SK-N-SH treated with all-trans-retinoic acid at 6 μM for 48 hours (cell line): ENCODE data around the gene SOS1.

Experiments used
- ATAC-seq: fragments of 200-7000 bp; cut with Tn5 transposase; 3 replicates; pipeline ENCODE4 v1.9.1; 2020; ENCODE audit warnings: mild to moderate bottlenecking, moderate library complexity
- ARNTL ChIP-seq: fragments of 450-650 bp; formaldehyde crosslinking; IDR thresholded peaks from 2 replicates; pipeline ENCODE4 v1.5.0; 2020; ENCODE audit warnings: low read depth, mild to moderate bottlenecking, moderate library complexity, borderline replicate concordance
- BACH2 ChIP-seq: fragments of 250-450 bp; sonication (Bioruptor Pico); IDR thresholded peaks from 2 replicates; pipeline ENCODE4 v1.9.0; 2021; ENCODE audit warnings: mild to moderate bottlenecking, borderline replicate concordance
- CREB5 ChIP-seq: fragments of 250-450 bp; sonication (Bioruptor Pico); IDR thresholded peaks from 2 replicates; pipeline ENCODE4 v1.5.1; 2020; ENCODE audit warnings: low read depth, mild to moderate bottlenecking, moderate library complexity
- ESRRG ChIP-seq: fragments of 250-450 bp; sonication (Bioruptor Pico); IDR thresholded peaks from 2 replicates; pipeline ENCODE4 v1.6.1; 2021; ENCODE audit warnings: mild to moderate bottlenecking
- GLIS3 ChIP-seq: fragments of 250-450 bp; sonication (Bioruptor Pico); IDR thresholded peaks from 2 replicates; pipeline ENCODE4 v1.5.0; 2020; ENCODE audit warnings: mild to moderate bottlenecking, moderate library complexity
- ISL1 ChIP-seq: fragments of 250-450 bp; sonication (Bioruptor Pico); IDR thresholded peaks from 2 replicates; pipeline ENCODE4 v2.1.2; 2022; ENCODE audit warnings: mild to moderate bottlenecking, moderate library complexity
- OSR1 ChIP-seq: fragments of 250-450 bp; sonication (Bioruptor Pico); IDR thresholded peaks from 2 replicates; pipeline ENCODE4 v1.8.0; 2022; ENCODE audit warnings: moderate library complexity, mild to moderate bottlenecking, inconsistent platforms
- PPARA ChIP-seq: fragments of 250-450 bp; sonication (Bioruptor Pico); IDR thresholded peaks from 2 replicates; pipeline ENCODE4 v1.5.0; 2020; ENCODE audit warnings: mild to moderate bottlenecking, borderline replicate concordance
- SNAI2 ChIP-seq: fragments of 250-450 bp; sonication (Bioruptor Pico); IDR thresholded peaks from 2 replicates; pipeline ENCODE4 v1.5.0; 2020; ENCODE audit warnings: mild to moderate bottlenecking, moderate library complexity
- TCF4 ChIP-seq: fragments of 250-450 bp; sonication (Bioruptor Pico); IDR thresholded peaks from 2 replicates; pipeline ENCODE4 v1.8.0; 2021; ENCODE audit warnings: mild to moderate bottlenecking, moderate library complexity, borderline replicate concordance
- ZC3H10 ChIP-seq: fragments of 250-450 bp; sonication (Bioruptor Pico); IDR thresholded peaks from 2 replicates; pipeline ENCODE4 v1.5.1; 2021; ENCODE audit warnings: mild to moderate bottlenecking, moderate library complexity
- ZFP3 ChIP-seq: fragments of 250-450 bp; sonication (Bioruptor Pico); IDR thresholded peaks from 2 replicates; pipeline ENCODE4 v1.5.0; 2020; ENCODE audit warnings: mild to moderate bottlenecking, moderate library complexity
- ZNF565 ChIP-seq: fragments of 450-650 bp; formaldehyde crosslinking; conservative IDR thresholded peaks from 2 replicates; pipeline ENCODE4 v1.5.0; 2020; ENCODE audit warnings: low read depth, mild to moderate bottlenecking, moderate library complexity
- ZNF70 ChIP-seq: fragments of 450-650 bp; formaldehyde crosslinking; IDR thresholded peaks from 2 replicates; pipeline ENCODE4 v1.5.0; 2020; ENCODE audit warnings: mild to moderate bottlenecking, moderate library complexity
- ZNF8 ChIP-seq: fragments of 450-650 bp; formaldehyde crosslinking; IDR thresholded peaks from 2 replicates; pipeline ENCODE4 v1.5.0; 2020; ENCODE audit warnings: mild to moderate bottlenecking, moderate library complexity
- TF ChIP-seq, protein P1 (sequence below): fragments of 250-450 bp; sonication (Bioruptor Pico); IDR thresholded peaks from 2 replicates; pipeline ENCODE4 v1.8.0; 2021; ENCODE audit warnings: low read depth, mild to moderate bottlenecking, moderate library complexity, borderline replicate concordance
- TF ChIP-seq, protein P2 (sequence below): fragments of 250-450 bp; sonication (Bioruptor Pico); IDR thresholded peaks from 2 replicates; pipeline ENCODE4 v1.5.0; 2020; ENCODE audit warnings: mild to moderate bottlenecking, moderate library complexity
- TF ChIP-seq, protein P3 (sequence below): fragments of 250-450 bp; sonication (Bioruptor Pico); IDR thresholded peaks from 2 replicates; pipeline ENCODE4 v1.8.0; 2020; ENCODE audit warnings: mild to moderate bottlenecking, moderate library complexity, borderline replicate concordance
- TF ChIP-seq, protein P4 (sequence below): fragments of 250-450 bp; sonication (Bioruptor Pico); IDR thresholded peaks from 2 replicates; pipeline ENCODE4 v1.5.1; 2021; ENCODE audit warnings: mild to moderate bottlenecking, moderate library complexity

Gene SOS1

DNA sequence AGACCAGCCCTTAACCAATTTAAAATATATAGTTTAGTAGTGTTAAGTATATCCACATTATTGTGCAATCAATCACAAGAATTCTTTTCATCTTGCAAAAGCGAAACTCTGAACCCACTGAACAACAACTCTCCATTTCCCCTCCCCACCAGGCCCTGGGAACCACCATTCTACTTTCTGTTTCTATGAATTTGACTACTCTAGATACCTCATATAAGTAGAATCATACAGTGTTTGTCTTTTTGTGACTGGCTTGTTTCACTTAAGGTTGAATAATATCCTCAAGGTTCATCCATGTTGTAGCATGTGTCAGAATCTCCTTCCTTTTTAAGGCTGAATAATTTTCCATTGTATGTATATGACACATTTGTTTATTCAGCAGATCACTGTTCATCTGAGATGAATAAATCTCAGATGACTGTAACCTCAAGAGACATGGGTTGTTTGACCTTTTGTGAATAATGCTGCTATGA lies 8.1 kb upstream of the SOS1 start:
- no peak for TF ChIP-seq CREB5 (CRISPR knock-in tag)
- TF ChIP-seq, protein P1, sequence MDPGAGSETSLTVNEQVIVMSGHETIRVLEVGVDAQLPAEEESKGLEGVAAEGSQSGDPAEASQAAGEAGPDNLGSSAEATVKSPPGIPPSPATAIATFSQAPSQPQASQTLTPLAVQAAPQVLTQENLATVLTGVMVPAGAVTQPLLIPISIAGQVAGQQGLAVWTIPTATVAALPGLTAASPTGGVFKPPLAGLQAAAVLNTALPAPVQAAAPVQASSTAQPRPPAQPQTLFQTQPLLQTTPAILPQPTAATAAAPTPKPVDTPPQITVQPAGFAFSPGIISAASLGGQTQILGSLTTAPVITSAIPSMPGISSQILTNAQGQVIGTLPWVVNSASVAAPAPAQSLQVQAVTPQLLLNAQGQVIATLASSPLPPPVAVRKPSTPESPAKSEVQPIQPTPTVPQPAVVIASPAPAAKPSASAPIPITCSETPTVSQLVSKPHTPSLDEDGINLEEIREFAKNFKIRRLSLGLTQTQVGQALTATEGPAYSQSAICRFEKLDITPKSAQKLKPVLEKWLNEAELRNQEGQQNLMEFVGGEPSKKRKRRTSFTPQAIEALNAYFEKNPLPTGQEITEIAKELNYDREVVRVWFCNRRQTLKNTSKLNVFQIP (CRISPR knock-in tag), result no peak
- TF ChIP-seq BACH2 (CRISPR knock-in tag), result no peak
- TF ChIP-seq ZC3H10, result no peak
- no peak for TF ChIP-seq ZNF8 (CRISPR knock-in tag)
- TF ChIP-seq, protein P2, sequence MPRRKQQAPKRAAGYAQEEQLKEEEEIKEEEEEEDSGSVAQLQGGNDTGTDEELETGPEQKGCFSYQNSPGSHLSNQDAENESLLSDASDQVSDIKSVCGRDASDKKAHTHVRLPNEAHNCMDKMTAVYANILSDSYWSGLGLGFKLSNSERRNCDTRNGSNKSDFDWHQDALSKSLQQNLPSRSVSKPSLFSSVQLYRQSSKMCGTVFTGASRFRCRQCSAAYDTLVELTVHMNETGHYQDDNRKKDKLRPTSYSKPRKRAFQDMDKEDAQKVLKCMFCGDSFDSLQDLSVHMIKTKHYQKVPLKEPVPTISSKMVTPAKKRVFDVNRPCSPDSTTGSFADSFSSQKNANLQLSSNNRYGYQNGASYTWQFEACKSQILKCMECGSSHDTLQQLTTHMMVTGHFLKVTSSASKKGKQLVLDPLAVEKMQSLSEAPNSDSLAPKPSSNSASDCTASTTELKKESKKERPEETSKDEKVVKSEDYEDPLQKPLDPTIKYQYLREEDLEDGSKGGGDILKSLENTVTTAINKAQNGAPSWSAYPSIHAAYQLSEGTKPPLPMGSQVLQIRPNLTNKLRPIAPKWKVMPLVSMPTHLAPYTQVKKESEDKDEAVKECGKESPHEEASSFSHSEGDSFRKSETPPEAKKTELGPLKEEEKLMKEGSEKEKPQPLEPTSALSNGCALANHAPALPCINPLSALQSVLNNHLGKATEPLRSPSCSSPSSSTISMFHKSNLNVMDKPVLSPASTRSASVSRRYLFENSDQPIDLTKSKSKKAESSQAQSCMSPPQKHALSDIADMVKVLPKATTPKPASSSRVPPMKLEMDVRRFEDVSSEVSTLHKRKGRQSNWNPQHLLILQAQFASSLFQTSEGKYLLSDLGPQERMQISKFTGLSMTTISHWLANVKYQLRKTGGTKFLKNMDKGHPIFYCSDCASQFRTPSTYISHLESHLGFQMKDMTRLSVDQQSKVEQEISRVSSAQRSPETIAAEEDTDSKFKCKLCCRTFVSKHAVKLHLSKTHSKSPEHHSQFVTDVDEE (CRISPR knock-in tag), result no peak
- no peak for TF ChIP-seq GLIS3 (CRISPR knock-in tag)
- no peak for TF ChIP-seq ZFP3
- TF ChIP-seq, protein P3, sequence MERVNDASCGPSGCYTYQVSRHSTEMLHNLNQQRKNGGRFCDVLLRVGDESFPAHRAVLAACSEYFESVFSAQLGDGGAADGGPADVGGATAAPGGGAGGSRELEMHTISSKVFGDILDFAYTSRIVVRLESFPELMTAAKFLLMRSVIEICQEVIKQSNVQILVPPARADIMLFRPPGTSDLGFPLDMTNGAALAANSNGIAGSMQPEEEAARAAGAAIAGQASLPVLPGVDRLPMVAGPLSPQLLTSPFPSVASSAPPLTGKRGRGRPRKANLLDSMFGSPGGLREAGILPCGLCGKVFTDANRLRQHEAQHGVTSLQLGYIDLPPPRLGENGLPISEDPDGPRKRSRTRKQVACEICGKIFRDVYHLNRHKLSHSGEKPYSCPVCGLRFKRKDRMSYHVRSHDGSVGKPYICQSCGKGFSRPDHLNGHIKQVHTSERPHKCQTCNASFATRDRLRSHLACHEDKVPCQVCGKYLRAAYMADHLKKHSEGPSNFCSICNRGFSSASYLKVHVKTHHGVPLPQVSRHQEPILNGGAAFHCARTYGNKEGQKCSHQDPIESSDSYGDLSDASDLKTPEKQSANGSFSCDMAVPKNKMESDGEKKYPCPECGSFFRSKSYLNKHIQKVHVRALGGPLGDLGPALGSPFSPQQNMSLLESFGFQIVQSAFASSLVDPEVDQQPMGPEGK (CRISPR knock-in tag), result no peak
- TF ChIP-seq OSR1 (CRISPR knock-in tag), result no peak
- TF ChIP-seq ESRRG (CRISPR knock-in tag), result no peak
- no peak for TF ChIP-seq PPARA (CRISPR knock-in tag)
- no peak for TF ChIP-seq TCF4 (CRISPR knock-in tag)
- TF ChIP-seq ARNTL (CRISPR knock-in tag), result no peak
- TF ChIP-seq, protein P4, sequence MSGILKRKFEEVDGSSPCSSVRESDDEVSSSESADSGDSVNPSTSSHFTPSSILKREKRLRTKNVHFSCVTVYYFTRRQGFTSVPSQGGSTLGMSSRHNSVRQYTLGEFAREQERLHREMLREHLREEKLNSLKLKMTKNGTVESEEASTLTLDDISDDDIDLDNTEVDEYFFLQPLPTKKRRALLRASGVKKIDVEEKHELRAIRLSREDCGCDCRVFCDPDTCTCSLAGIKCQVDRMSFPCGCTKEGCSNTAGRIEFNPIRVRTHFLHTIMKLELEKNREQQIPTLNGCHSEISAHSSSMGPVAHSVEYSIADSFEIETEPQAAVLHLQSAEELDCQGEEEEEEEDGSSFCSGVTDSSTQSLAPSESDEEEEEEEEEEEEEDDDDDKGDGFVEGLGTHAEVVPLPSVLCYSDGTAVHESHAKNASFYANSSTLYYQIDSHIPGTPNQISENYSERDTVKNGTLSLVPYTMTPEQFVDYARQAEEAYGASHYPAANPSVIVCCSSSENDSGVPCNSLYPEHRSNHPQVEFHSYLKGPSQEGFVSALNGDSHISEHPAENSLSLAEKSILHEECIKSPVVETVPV (CRISPR knock-in tag), result no peak
- TF ChIP-seq SNAI2 (CRISPR knock-in tag), result no peak
- TF ChIP-seq ISL1 (CRISPR knock-in tag), result no peak
- ATAC-seq, result no peak

DNA sequence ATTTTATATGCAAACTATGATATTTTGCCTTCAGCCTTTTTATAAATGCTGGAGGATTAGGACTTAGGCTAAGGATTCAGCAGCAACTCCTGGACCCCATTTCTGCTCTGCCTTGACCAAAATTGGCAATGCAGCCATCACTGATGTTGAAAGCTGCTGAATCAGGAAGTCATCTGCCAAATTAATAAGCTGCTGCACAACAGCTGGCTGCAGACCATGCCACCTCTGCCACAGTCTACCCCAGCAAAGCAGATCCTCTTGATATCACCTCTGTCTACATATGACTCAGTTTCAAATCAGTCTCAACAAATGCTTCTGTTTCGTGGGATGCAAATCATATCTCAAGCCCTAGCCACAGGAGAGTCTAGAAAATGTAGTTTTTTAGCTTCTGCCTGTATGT lies 7.1 kb upstream of the SOS1 start:
- no peak for ATAC-seq
- TF ChIP-seq TCF4 (CRISPR knock-in tag) (peak; percentile 32; the same call in 1 of the 2 replicates), SNAI2 (CRISPR knock-in tag) (no peak), ZNF565 (CRISPR knock-in tag) (no peak)
- TF ChIP-seq, protein P2 (CRISPR knock-in tag), result peak; percentile 41; the same call in 1 of the 2 replicates

DNA sequence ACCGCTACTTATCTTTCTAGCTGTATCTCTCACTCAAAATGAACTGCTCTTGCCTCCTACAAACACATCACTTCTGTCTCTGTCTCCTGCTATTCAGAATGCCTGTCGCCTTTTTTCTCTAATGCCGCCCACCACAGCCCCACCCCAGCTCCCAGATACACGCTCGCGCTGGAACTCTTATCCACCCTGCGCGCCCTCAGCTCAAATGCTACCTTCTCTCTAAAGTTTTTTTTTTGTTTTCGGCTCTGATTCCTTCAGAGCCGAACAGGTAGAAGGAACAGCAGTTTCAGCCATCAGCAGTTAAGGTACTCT lies 3.9 kb upstream of the SOS1 start:
- peak; percentile 9 for ATAC-seq
- peak; percentile 88 for TF ChIP-seq ZFP3
- no peak for TF ChIP-seq ZNF70 (CRISPR knock-in tag)
- TF ChIP-seq, all 23 proteins: peak for 1
